GM18519 (cell line): ENCODE results near the gene FBH1.
A peak's percentile ranks its signal among the peaks of the same experiment; 100 is the strongest.
"Not testable (repeated sequence)": the region's sequence is repeated elsewhere in the genome, so short reads cannot be mapped to it uniquely, and the experiment has no call there.

Experiments used
- ATAC-seq: cut with Tn5 transposase; IDR thresholded peaks from one replicate; pipeline ENCODE4 v1.9.1; 2021; ENCODE audit warnings: mild to moderate bottlenecking, moderate library complexity; ENCODE audit not compliant: unreplicated experiment, low FRiP score

The FBH1 gene

DNA sequence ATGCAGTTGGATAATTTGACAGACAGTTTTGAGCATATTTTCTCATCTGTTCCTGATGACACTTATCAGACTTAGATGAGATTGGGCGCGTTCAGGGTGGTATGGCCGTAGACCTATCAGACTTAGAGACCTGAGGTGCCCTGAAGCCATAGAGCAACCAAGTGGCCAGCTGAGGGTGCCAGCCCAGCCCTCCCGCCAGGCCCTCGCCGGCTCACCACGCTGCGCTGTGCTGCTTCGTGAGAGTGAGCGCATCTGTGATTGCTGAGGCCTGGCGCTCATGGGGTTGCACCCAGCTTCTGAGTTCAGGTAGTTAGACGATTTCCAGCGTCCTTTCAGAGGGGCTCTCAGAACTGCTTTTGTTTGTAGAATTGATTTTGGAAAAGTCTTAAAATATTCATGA is 10.2 kb downstream of the FBH1 start:
- no peak for ATAC-seq

DNA sequence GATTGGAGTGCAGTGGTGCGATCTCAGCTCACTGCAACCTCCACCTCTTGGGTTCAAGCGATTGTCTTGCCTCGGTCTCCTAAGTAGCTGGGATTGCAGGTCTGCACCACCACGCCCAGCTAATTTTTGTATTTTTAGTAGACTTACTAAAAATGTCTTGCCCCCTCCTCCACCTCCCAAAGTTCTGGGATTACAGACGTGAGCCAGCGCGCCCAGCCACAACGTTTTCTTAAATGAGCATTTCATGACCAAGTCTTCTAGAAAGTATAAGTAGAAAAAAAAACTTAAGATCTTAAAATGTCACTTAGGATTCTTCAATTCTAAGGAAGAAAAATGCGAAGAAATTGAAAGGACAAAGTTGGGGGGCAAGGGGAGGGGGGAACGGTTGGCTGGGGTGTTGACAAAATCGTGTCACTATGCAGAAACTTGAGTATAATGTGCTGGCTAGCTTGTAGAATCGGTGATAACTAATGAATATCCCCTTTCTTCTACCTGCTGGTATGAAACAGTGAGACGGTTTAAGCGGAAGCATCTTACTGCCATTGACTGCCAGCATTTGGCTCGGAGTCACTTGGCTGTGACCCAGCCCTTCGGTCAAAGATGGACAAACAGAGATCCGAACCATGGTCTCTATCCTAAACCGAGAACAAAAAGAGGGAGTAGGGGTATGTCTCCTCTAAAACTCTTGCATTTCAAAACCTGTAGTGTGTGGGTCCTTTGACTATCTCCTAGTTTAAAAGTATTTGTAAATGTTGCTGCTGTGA is 12.7 kb downstream of the FBH1 start:
- no peak for ATAC-seq

DNA sequence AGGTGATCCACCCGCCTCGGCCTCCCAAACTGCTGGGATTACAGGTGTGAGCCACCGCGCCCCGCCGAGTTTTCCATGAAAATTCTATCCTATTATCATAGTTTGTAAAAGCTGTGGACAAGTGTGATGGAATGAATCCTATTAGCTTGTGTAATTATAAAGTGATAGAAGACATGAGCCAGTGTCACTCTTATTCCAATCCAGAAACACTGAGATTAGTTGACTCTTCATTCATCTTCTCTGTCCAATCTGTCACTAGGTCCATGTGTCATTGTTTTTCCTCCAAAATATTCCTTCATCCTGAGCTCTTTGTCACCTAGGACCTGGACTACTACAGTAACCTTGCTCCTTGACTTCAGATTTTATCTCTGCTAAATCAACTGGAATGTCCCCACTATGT is 13.5 kb downstream of the FBH1 start:
- ATAC-seq: no peak

DNA sequence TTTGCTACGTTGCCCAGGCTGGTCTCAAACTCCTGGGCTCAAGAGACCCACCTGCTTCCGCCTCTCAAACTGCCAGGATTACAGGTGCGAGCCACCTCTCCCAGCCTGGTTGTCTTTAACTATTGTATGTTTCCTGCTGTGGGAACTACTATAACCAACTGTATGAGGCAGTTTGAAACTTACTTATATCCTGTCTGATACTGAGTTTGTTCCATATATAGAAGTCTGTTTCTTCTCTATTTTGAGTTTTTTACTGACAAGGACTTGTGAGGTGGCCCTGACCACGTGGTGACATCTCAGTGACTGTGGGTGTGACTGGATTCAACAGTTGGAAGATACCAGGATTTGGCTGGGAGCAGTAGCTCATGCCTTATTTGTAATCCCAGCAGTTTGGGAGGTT is 14.2 kb downstream of the FBH1 start:
- ATAC-seq: peak; percentile 96

DNA sequence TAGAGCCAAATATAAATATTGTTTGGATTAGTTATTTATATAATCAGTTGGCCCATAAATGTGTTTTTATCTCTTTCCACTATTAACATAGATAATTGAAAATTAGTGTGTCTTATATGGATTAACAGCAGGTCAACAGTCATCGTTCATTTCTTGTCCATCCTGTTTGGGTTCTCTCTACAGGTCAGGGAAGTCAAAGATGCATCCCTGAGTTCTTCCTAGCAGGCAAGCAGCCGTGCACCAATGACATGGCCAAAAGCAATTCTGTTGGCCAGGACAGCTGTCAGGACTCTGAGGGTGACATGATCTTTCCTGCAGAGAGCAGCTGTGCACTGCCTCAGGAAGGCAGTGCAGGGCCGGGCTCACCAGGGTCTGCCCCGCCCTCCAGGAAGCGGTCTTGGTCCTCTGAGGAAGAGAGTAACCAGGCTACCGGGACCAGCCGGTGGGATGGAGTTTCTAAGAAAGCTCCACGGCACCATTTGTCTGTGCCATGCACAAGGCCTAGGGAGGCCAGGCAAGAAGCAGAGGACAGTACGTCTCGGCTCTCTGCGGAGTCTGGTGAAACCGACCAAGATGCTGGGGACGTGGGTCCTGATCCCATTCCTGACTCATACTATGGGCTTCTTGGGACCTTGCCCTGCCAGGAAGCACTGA is 15.9 kb downstream of the FBH1 start:
- ATAC-seq: no peak

DNA sequence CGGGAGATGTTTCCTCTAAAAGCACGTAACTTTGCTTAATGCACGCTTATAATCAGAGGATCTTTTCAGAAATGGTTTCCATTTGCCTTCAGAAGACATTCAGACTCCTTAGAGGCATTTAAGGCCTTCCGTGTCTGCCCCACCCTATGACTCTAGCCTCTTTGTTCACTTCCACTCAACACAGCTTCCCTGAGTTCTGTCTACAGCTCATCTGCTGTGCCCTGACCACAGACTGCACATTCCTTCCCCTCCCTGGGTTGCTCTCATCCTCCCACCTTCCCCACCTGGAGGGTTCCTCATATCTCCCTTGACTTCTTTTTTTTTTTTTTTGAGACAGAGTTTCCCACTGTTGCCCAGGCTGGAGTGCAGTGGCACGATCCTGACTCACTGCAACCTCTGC is 16.6 kb downstream of the FBH1 start:
- no peak for ATAC-seq

DNA sequence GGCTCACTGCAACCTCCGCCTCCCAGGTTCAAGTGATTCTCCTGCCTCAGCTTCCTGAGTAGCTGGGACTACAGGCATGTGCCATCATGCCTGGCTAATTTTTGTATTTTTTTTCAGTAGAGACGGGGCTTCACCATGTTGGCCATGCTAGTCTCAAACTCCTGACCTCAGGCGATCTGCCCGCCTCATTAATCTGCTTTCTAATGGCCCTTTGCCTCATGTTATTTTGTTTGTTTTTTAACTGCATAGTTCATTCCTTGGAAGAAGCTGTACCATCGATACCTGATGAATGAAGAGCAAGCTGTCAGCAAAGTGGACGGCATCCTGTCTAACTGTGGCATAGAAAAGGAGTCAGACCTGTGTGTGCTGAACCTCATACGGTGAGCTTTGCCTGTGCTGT is 18.6 kb downstream of the FBH1 start:
- ATAC-seq: not testable (repeated sequence)

DNA sequence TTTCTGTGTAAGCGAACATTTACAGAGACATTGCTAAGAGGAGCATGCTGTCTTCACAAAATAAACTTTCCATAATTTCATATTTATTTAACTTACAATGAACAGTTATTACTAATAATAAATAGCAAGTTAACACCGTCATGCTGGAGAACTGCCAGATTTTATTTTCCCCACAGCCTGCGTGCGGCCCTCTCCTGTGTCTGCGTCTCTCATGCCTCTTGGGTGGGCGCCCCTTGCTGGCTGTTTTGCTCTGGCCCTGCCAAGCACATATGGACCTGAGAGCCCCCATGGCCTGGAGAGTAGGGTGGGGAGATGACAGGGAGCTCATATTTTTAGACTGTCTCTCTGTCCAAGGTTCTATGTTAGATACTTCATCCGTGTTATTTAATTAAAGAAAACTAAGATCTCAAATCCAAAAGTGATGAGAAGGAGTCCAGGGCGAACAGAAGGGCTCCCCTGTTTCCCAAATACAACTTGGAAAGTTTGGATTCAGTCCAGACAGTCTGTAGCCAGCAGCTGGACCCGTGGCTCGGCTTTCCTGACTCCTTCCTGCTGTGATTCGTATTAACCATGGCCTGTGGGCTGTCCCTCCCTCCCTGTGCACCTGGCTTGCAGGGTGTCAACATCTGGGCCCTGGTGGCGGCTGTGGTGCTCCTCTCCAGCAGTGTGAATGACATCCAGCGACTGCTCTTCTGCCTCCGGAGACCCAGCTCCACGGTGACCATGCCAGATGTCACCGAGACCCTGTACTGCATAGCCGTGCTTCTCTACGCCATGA is 20.5 kb downstream of the FBH1 start:
- ATAC-seq: no peak

DNA sequence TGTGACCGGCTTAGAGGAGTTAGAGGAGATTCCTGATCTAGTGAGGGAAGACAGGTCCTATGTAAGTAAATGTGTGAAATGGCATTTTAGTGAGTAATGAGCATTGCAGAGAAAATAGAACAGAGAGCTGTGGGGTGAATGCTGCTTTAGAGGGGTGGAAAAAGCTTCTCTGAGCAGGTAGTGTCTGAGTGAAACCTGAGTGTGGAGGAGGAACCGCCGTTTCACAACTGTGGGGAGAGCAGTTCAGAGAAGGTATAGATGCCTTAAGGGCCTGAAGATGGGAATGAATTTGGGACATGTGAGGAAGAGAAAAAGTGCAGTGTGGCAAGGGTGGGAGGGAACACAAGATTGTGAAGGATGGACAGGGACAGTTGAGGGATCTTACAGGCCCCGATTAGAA is 21.6 kb downstream of the FBH1 start:
- no peak for ATAC-seq

DNA sequence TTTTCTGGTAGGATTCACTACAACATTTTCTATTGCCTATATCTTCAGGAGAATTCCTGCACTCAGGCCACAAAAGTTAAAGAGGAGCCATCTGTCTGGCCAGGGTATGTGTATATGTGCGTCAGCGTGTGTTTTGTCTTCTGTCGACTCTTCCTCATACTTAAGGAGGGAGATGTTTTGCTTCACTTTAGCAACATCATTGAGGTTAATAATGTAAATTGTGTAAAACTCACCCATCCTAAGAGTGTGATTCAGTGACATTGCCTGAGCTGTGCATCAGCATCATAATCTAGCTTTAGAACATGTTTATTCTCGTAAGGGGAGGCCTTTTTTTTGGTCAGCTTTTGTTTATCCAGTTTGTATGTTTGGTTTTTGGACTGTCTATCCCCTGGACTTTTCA is 23.7 kb downstream of the FBH1 start:
- ATAC-seq: no peak

DNA sequence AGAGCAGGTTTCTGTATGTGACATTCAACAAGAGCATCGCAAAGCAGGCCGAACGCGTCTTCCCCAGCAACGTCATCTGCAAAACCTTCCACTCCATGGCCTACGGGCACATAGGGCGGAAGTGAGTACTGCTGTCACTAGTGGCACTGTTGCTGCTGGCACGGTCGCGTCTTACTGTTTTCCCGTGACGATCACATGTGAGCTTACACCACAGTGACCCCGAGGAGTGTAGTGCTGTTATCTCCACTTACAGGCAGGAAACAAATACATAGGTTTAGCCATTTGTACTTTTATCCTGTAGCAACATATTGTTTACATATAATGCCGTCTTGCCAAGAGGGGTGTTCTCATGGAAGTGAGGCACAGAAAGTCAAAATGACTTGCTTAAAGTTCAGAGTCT is 25.4 kb downstream of the FBH1 start:
- no peak for ATAC-seq

DNA sequence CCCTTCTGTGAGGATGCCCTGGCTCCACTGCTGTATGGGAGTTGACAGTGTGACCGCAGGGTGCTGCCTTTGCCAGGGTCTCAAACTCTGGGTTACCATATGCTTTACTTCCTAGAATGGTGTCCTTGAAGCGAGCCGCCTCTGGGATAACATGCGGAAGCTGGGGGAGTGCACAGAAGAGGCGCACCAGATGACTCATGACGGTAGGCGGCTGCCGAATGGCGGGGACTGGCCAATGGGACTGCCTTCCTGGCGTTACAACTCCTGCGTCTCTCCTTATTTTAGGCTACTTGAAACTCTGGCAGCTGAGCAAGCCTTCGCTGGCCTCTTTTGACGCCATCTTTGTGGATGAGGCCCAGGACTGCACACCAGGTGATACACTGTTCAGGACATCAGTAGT is 27.3 kb downstream of the FBH1 start:
- ATAC-seq: no peak

DNA sequence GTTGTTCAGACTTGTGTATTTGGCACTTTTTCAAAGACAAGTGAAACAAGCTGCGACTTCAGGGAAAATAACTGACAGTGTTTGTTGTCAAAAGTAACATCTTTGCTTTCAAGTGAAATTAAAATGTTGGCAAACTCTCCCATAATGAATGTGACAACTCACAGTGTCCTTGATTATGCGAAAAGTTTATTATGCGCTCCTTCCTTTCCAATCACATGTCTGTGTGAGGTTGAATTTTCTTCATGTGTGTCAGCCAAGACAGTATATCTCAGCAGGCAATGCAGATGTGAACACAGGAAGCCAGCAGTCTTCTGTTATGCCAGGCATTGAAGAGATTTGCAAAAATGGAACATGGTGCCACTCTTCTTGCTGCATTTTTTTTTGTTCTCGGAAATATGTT is 28.7 kb downstream of the FBH1 start:
- no peak for ATAC-seq

DNA sequence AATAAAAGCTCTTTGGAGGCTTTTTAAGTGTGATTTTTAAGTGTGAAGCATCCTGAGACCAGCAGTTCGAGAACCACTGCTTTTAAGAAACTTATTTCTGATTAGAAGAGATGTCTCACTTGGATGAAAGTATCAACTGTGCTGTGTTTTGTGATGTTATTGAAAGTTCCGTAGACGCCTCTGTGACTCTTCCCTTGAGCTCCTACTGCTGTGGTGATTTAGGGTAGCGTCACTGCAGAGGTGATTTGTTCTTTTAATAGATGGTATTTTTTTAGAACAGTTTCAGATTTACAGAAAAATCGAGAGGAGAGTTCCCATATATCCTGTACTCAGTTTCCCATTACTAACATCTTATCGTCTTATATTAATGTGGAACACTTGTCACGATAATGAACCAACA is 29.5 kb downstream of the FBH1 start:
- ATAC-seq: no peak

DNA sequence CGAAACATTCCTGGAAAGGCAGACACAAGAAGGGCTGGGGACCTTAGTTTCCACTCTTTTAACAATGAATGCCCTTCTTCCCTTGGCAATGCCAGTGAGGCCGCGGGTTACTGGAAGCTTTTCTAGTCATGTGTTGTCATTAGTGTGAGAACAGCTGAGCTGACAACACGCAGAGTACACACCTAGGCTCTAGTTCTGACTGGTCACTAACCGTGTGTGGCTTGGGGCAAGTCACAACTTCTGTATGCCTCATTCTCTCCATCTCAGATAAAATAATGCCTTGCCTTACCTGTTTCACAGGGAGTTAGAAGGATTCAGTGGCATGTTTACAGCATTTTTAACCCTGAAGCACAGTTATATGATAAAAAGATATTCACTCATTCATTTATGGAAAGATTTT is 31.7 kb downstream of the FBH1 start:
- ATAC-seq: no peak

DNA sequence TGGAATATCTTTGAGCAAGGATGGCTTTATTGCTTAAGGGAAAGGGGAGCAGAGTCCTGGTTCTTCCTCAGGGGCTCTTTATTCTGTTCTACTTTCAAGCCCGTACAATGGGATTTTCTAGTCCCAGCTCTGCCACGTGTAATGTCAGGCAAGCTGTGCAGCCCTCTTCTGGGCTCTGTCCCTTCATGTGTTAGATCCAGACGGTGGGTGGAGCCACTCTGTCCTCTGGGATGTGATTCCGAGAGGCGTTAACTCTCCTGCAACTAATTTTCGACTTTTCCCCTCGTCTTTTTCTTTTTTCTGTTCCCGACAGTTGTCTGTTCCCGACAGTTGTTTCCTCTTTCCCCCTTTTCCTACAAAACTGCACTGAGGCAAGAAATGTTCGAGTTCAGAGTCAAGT is 34.8 kb downstream of the FBH1 start:
- no peak for ATAC-seq

DNA sequence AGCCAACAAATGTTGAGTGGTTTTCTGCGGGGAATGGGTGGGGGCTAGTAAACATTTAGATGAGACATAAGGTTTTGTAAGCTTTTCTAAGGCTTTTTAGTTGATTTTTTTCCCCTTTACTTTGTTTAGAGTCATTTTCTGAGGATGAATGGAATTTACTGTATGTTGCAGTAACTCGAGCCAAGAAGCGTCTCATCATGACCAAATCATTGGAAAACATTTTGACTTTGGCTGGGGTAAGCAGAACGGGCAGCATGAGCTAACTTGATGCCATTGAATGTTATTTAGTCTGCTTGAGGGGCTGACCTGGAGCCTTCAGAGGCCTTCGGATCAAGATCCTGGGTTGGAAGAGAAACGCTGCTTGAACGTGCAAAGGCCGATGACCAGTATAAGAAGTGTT is 37.3 kb downstream of the FBH1 start:
- no peak for ATAC-seq

DNA sequence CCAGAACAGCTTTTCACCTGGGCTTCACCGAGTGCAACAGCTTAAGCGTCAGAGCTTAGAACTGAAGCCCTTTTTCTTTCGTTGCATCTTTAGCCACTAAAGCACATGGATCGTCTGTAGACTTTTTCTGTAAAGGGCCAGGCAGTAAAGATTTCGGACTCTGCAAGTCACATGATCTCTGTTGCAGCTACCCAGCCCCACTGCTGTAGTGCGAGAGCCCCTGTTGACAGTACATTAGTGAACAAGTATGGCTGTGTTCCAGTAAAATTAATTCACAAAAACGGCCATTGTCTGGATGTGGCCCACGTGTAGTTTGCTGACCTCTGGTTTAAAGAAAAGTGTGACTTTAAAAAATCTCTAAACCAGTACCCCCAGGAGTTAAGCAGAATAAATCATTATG is 39.4 kb downstream of the FBH1 start:
- no peak for ATAC-seq

DNA sequence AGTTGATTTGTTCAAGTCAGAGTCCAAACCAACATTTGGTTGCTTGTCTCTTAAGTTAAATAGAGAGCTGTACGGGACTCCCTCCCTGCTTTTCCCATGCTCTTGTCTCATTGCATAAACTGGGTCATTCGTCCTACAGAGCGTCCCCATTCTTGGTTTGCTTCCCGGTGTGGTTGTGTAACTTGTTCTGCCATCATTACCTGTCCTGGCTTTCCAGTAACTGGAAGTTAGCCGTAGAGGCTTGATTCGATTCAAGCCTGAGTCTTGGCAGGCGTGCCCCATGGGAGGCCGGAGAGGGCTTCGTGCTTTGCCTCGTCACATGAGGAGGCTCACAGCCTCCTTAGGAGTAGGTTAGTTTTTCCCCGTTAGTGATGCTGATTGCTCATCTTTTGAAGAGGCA is 40.2 kb downstream of the FBH1 start:
- no peak for ATAC-seq

DNA sequence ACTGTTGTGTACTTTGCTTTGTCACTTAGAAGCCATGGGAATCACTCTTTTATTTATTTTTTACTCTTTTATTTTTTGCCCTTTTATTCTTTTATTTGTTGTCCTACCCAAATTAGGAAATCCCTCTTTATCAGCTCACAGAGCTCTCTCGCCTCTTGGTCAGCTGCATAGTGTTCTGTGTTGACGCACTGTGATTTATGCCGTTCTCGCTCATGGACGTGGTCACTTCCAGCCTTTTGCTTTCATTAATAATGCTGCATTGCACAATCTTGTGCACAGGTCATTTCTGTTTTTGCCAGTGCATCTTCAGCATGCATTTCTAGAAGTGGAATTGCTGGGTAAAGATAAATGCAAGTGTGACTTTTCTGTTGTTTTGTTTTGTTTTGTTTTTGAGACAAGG is 42.3 kb downstream of the FBH1 start:
- no peak for ATAC-seq

DNA sequence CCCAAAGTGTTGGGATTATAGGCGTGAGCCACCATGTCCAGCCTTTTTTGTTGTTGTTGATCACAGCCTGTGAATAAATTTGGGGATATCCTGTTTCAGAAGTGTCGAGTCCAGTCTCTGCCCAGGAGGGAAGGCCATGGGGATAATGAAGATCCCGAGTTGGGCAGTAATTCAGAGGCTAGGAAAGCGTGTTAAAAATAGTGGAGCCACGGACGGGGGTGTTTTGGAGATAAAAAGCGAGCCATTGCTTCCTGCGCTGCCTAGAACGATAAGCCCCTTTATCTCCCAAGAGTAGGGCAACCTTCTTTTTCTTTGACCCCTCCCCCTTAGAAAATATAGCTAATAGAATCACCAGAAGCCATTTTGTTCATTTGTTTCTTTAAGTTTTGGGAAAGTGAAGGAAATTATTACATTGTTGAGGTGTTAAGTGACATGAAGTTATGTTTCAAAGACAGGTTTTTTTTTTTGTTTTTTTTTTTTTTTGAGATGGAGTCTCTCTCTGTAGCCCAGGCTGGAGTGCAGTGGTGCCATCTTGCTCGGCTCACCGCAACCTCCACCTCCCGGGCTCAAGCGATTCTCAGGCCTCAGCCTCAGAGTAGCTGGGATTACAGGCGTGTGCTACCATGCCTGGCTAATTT is 44.0 kb downstream of the FBH1 start:
- no peak for ATAC-seq
